H9 (cell line): ENCODE measurements around the gene MYH15. TPM values are rescaled to one million over a fixed set of nuclear protein-coding genes. Genes with fewer than 3 reads are reported as not detected.

Experiments used
- DNase-seq: peaks from one replicate; pipeline ENCODE4 v3.0.0-alpha.2; 2017
- H2AFZ ChIP-seq: one replicate; pipeline ENCODE4 v1.6.1; 2013; ENCODE audit warnings: mild to moderate bottlenecking, low read length, control low read depth, moderate library complexity
- H2AK5ac ChIP-seq: 2 replicates; pipeline ENCODE4 v1.6.1; 2013; ENCODE audit warnings: low read length, control low read depth, mixed read lengths; ENCODE audit not compliant: insufficient read length
- H2BK120ac ChIP-seq: one replicate; pipeline ENCODE4 v1.6.1; 2013; ENCODE audit warnings: low read depth, mild to moderate bottlenecking, low read length, control low read depth, inconsistent platforms; ENCODE audit not compliant: poor library complexity, severe bottlenecking
- H2BK12ac ChIP-seq: 2 replicates; pipeline ENCODE4 v1.6.1; 2013; ENCODE audit warnings: low read length, control low read depth, mixed read lengths, low read depth; ENCODE audit not compliant: insufficient read length
- H2BK15ac ChIP-seq: 2 replicates; pipeline ENCODE4 v1.6.1; 2013; ENCODE audit warnings: low read depth, low read length, control low read depth
- H2BK20ac ChIP-seq: one replicate; pipeline ENCODE4 v1.6.1; 2013; ENCODE audit warnings: low read depth, mild to moderate bottlenecking, low read length, control low read depth, inconsistent platforms; ENCODE audit not compliant: poor library complexity, severe bottlenecking
- H2BK5ac ChIP-seq: 2 replicates; pipeline ENCODE4 v1.6.1; 2013; ENCODE audit warnings: low read length, control low read depth, mixed read lengths; ENCODE audit not compliant: insufficient read length
- H3K14ac ChIP-seq: 2 replicates; pipeline ENCODE4 v1.6.1; 2013; ENCODE audit warnings: low read length, control low read depth; ENCODE audit not compliant: insufficient read depth
- H3K18ac ChIP-seq: 2 replicates; pipeline ENCODE4 v1.6.1; 2013; ENCODE audit warnings: low read depth, mild to moderate bottlenecking, mixed read lengths, low read length, control low read depth; ENCODE audit not compliant: insufficient read length
- H3K23ac ChIP-seq: 2 replicates; pipeline ENCODE4 v1.6.1; 2013; ENCODE audit warnings: low read length, control low read depth, mixed read lengths, low read depth; ENCODE audit not compliant: insufficient read length
- H3K23me2 ChIP-seq: 2 replicates; pipeline ENCODE4 v1.6.1; 2013; ENCODE audit warnings: low read depth, mild to moderate bottlenecking, mixed read lengths, low read length, control low read depth; ENCODE audit not compliant: insufficient read length, poor library complexity, severe bottlenecking
- H3K27ac ChIP-seq: 2 replicates; pipeline ENCODE4 v1.5.1; 2013; ENCODE audit warnings: low read length, control low read depth, mixed read lengths, low read depth; ENCODE audit not compliant: insufficient read length
- H3K27me3 ChIP-seq: 2 replicates; pipeline ENCODE4 v1.6.1; 2013; ENCODE audit warnings: low read length, control low read depth, inconsistent platforms; ENCODE audit not compliant: insufficient read depth
- H3K4ac ChIP-seq: 2 replicates; pipeline ENCODE4 v1.6.1; 2013; ENCODE audit warnings: low read depth, mild to moderate bottlenecking, control low read depth, inconsistent platforms, low read length, moderate library complexity
- H3K4me1 ChIP-seq: 2 replicates; pipeline ENCODE4 v1.6.1; 2013; ENCODE audit warnings: low read length, control low read depth, inconsistent platforms; ENCODE audit not compliant: insufficient read depth
- H3K4me2 ChIP-seq: 2 replicates; pipeline ENCODE4 v1.6.1; 2013; ENCODE audit warnings: low read length, control low read depth, mixed read lengths; ENCODE audit not compliant: insufficient read length, insufficient read depth
- H3K56ac ChIP-seq: 2 replicates; pipeline ENCODE4 v1.6.1; 2013; ENCODE audit warnings: low read depth, mild to moderate bottlenecking, mixed read lengths, low read length, control low read depth; ENCODE audit not compliant: insufficient read length
- H3K79me1 ChIP-seq: 2 replicates; pipeline ENCODE4 v1.6.1; 2013; ENCODE audit warnings: low read depth, mild to moderate bottlenecking, moderate library complexity, low read length, control low read depth, inconsistent platforms; ENCODE audit not compliant: insufficient read depth, poor library complexity, severe bottlenecking
- H3K79me2 ChIP-seq: 2 replicates; pipeline ENCODE4 v1.6.1; 2013; ENCODE audit warnings: low read length, control low read depth, inconsistent platforms; ENCODE audit not compliant: insufficient read depth
- H3K9ac ChIP-seq: 2 replicates; pipeline ENCODE4 v1.6.1; 2013; ENCODE audit warnings: low read length, control low read depth, mixed read lengths; ENCODE audit not compliant: insufficient read length; ENCODE audit errors: extremely low read depth
- H3K9me3 ChIP-seq: one replicate; pipeline ENCODE4 v1.6.1; 2013; ENCODE audit warnings: low read depth, low read length, inconsistent platforms; ENCODE audit not compliant: control insufficient read depth
- H3T11ph ChIP-seq: one replicate; pipeline ENCODE4 v1.6.1; 2013; ENCODE audit warnings: mild to moderate bottlenecking, low read length, control low read depth, inconsistent platforms
- H4K20me1 ChIP-seq: one replicate; pipeline ENCODE4 v1.6.1; 2013; ENCODE audit not compliant: control insufficient read depth, insufficient read length, insufficient read depth
- H4K5ac ChIP-seq: 2 replicates; pipeline ENCODE4 v1.6.1; 2013; ENCODE audit warnings: low read depth, mild to moderate bottlenecking, mixed read lengths, low read length, control low read depth; ENCODE audit not compliant: insufficient read length
- H4K8ac ChIP-seq: replicated peaks from 2 replicates; pipeline ENCODE4 v1.6.1; 2013; ENCODE audit warnings: low read length, control low read depth, mixed read lengths, low read depth; ENCODE audit not compliant: insufficient read length
- H4K91ac ChIP-seq: 2 replicates; pipeline ENCODE4 v1.6.1; 2013; ENCODE audit warnings: low read depth, mild to moderate bottlenecking, moderate library complexity, mixed read lengths, low read length, control low read depth; ENCODE audit not compliant: insufficient read length
- H3K27ac Mint-ChIP-seq, 3 experiments: 2 replicates in 2 of 3; 3 replicates in 1 of 3; pipeline ENCODE4 v1.8.0; 2020 to 2021; ENCODE audit warnings: mixed read lengths in 3 of 3, mild to moderate bottlenecking in 1 of 3, moderate library complexity in 1 of 3
- H3K27me3 Mint-ChIP-seq: 2 replicates; pipeline ENCODE4 v1.8.0; 2021; ENCODE audit warnings: low read depth, mild to moderate bottlenecking, moderate library complexity, mixed read lengths
- H3K36me3 Mint-ChIP-seq, 3 experiments: 2 replicates in 2 of 3; 3 replicates in 1 of 3; pipeline ENCODE4 v1.8.0; 2020 to 2021; ENCODE audit warnings: low read depth in 3 of 3, mixed read lengths in 3 of 3; ENCODE audit not compliant: insufficient read depth in 1 of 3
- H3K4me1 Mint-ChIP-seq, 2 experiments: 2 replicates each; pipeline ENCODE4 v1.8.0; 2020; ENCODE audit warnings: mixed read lengths in 2 of 2
- H3K4me3 Mint-ChIP-seq, 2 experiments: 2 replicates in 1 of 2; 3 replicates in 1 of 2; pipeline ENCODE4 v1.8.0; 2020 to 2021; ENCODE audit warnings: mild to moderate bottlenecking in 2 of 2, mixed read lengths in 2 of 2, moderate library complexity in 1 of 2
- H3K9me3 Mint-ChIP-seq, 2 experiments: 2 replicates in 1 of 2; 3 replicates in 1 of 2; pipeline ENCODE4 v1.8.0; 2020; ENCODE audit warnings: mild to moderate bottlenecking in 2 of 2, mixed read lengths in 2 of 2, moderate library complexity in 1 of 2
- CTCF ChIP-seq: fragments of 200-600 bp; sonication (generic); conservative IDR thresholded peaks from 3 replicates; pipeline ENCODE4 v1.8.0; 2021; ENCODE audit warnings: antibody characterized with exemption, mild to moderate bottlenecking
- WGBS: extraction: QIAGEN DNeasy Blood & Tissue Kit; methylation state at CpG from one replicate; pipeline ENCODE4 v1.1.7; 2013; ENCODE audit warnings: missing lambda C conversion rate, low lambda C conversion rate, mixed read lengths; ENCODE audit not compliant: insufficient read length; ENCODE audit errors: extremely low coverage; 5-methylcytosine and 5-hydroxymethylcytosine counted together
- total RNA-seq: library from RNA; stranded (reverse); gene quantifications from 2 replicates; pipeline ENCODE4 v1.2.1, GENCODE V29; 2021

MYH15 gene
- total RNA-seq, 1 experiment from 2014 or later: 0.13 TPM

- DNase-seq: no peak
- H3K23ac ChIP-seq: no peak overlapping the region
- no peak overlapping the region for H2AK5ac ChIP-seq
- H3K4me1 Mint-ChIP-seq: peaks cover 11 to 15% of the 10 kb centered on the region in 2 experiments
- no peaks in the 10 kb centered on the region for H3K9me3 ChIP-seq
- no peaks in the 10 kb centered on the region for H4K20me1 ChIP-seq
- H3K27ac ChIP-seq: no peak overlapping the region
- H3K9me3 Mint-ChIP-seq: no peaks in the 10 kb centered on the region
- no peak overlapping the region for H3K27ac Mint-ChIP-seq
- no peak overlapping the region for H3K4ac ChIP-seq
- no peak overlapping the region for H2BK12ac ChIP-seq
- no peak overlapping the region for H3K14ac ChIP-seq
- no peak overlapping the region for H3K4me3 Mint-ChIP-seq
- no peak overlapping the region for H3K56ac ChIP-seq
- no peaks in the 10 kb centered on the region for H3K23me2 ChIP-seq
- no peak overlapping the region for H3T11ph ChIP-seq
- H2BK120ac ChIP-seq: no peak overlapping the region
- no peak for TF ChIP-seq CTCF
- H3K9ac ChIP-seq: no peak overlapping the region
- H3K4me2 ChIP-seq: no peak overlapping the region
- no peaks in the 10 kb centered on the region for H3K79me2 ChIP-seq
- no peak overlapping the region for H2BK5ac ChIP-seq
- H2AFZ ChIP-seq: no peak overlapping the region
- peaks cover 3% of the 10 kb centered on the region; the same call in 1 of the 2 replicates for H3K4me1 ChIP-seq
- H2BK20ac ChIP-seq: no peak overlapping the region
- no peak overlapping the region for H4K91ac ChIP-seq
- H2BK15ac ChIP-seq: no peak overlapping the region
- H3K27me3 ChIP-seq: no peaks in the 10 kb centered on the region
- no peaks in the 10 kb centered on the region for H3K79me1 ChIP-seq
- no peaks in the 10 kb centered on the region for H3K36me3 Mint-ChIP-seq
- no peaks in the 10 kb centered on the region for H3K27me3 Mint-ChIP-seq
- H4K8ac ChIP-seq: no peak overlapping the region
- no peak overlapping the region for H3K18ac ChIP-seq
- no peak overlapping the region for H4K5ac ChIP-seq
- no CpG with 5 or more reads among the region's 1 CpG for WGBS
Observed at GRCh38 chr3:108387063-108387462, 123.3 kb downstream of the MYH15 start.
